Testis (tissue), 3 donors: ENCODE results near the gene ASB7. TPM values are rescaled to one million over a fixed set of nuclear protein-coding genes. Genes with fewer than 3 reads are reported as not detected.

Source experiments
- DNase-seq: peaks from one replicate; pipeline ENCODE4 v3.0.0-alpha.2; 2019
- H3K27ac ChIP-seq, 2 donors: fragments of 200-600 bp; sonication (generic); one replicate each; pipeline ENCODE4 v1.5.1; 2019
- H3K27me3 ChIP-seq: fragments of 200-600 bp; sonication (generic); one replicate; pipeline ENCODE4 v1.5.1; 2019
- H3K36me3 ChIP-seq: fragments of 200-600 bp; sonication (generic); one replicate; pipeline ENCODE4 v1.5.1; 2017; ENCODE audit warnings: low read depth; ENCODE audit errors: missing control alignments
- H3K4me1 ChIP-seq: fragments of 200-600 bp; sonication (generic); one replicate; pipeline ENCODE4 v1.5.1; 2019
- H3K4me3 ChIP-seq, 2 donors: fragments of 200-600 bp; sonication (generic); one replicate each; pipeline ENCODE4 v1.5.1; 2017 to 2019
- H3K9me3 ChIP-seq: fragments of 200-600 bp; sonication (generic); one replicate; pipeline ENCODE4 v1.5.1; 2017
- CTCF ChIP-seq, 3 experiments: fragments of 450-650 bp in 2 of 3; fragments of 200-600 bp in 1 of 3; sonication (generic) in 1 of 3; IDR thresholded peaks; one replicate each; pipeline ENCODE4 v1.5.1; 2016 to 2019; ENCODE audit warnings: antibody characterized with exemption in 3 of 3, mild to moderate bottlenecking in 2 of 3, moderate library complexity in 1 of 3
- POLR2A ChIP-seq: fragments of 450-650 bp; IDR thresholded peaks from one replicate; pipeline ENCODE4 v1.6.1; 2017; ENCODE audit warnings: antibody characterized with exemption, mild to moderate bottlenecking, moderate library complexity
- WGBS, 2 donors: methylation state at CpG; one replicate each; pipeline ENCODE4 v1.1.5; 2018; 5-methylcytosine and 5-hydroxymethylcytosine counted together
- intact Hi-C: fragments of 100-400 bp; cut with DNase I; formaldehyde crosslinking; loops from one replicate; pipeline ENCODE4 v1.15.1; 2023; ENCODE audit warnings: low total_unique reads
- polyA plus RNA-seq: library from polyadenylated mRNA; stranded (reverse); fragments of 350-450 nt; fragmentation: Illumina TruSeq; extraction: RNeasy Lipid Tissue Mini Kit (QIAGEN cat#74804); gene quantifications from one replicate; pipeline ENCODE4 v1.2.3, GENCODE V29; 2014; ENCODE audit warnings: low read depth, low replicate concordance; ENCODE audit not compliant: insufficient read depth
- total RNA-seq, 2 donors: library from RNA; depleted of rRNA; stranded (reverse); fragments of >200 nt; gene quantifications; one replicate each; pipeline ENCODE4 v1.2.3, GENCODE V29; 2016

Gene ASB7
- total and polyA plus RNA-seq, 3 donors from 2014 or later, result 13.4 to 23.9 (median 23.6) TPM

- WGBS, 2 donors, result 61 to 80% methylated on average over 1 of the region's 1 CpG
- Histone ChIP-seq H3K27me3 (no peaks in the 10 kb centered on the region), H3K9me3 (no peaks in the 10 kb centered on the region), H3K27ac (no peak overlapping the region), H3K36me3 (no peaks in the 10 kb centered on the region), H3K4me1 (peaks cover 7% of the 10 kb centered on the region), H3K4me3 (no peak overlapping the region)
- no peak for DNase-seq
- intact Hi-C loops, result no loop called here
- TF ChIP-seq CTCF (IDR thresholded peaks at IDR 0.05), result no peak
- TF ChIP-seq POLR2A, result no peak
Observed at GRCh38 chr15:100653608-100654007, 51.2 kb downstream of the ASB7 start.

GRCh38 chr15:100658895-100659294, 56.5 kb downstream of the ASB7 start:
- intact Hi-C loops, result no loop called here

GRCh38 chr15:100661156-100661555, 58.8 kb downstream of the ASB7 start:
- Histone ChIP-seq H3K27me3 (no peaks in the 10 kb centered on the region), H3K27ac (no peak overlapping the region), H3K9me3 (no peaks in the 10 kb centered on the region), H3K4me1 (peaks cover 6% of the 10 kb centered on the region), H3K4me3 (no peak overlapping the region), H3K36me3 (no peaks in the 10 kb centered on the region)
- WGBS, 2 donors, result 85 to 93% methylated on average over 10 of the region's 10 CpGs
- no peak for DNase-seq
- intact Hi-C loops, result loop anchor here (10.0 kb wide), 1 partner anchor 344 kb away; no protein-coding TSS in a partner anchor
- TF ChIP-seq POLR2A (no peak), CTCF (IDR thresholded peaks at IDR 0.05) (no peak)

More at GRCh38 chr15:100658895-100659294, 56.5 kb downstream of the ASB7 start:
- Histone ChIP-seq H3K4me1 (no peaks in the 10 kb centered on the region), H3K27ac (no peak overlapping the region), H3K9me3 (no peaks in the 10 kb centered on the region), H3K36me3 (no peaks in the 10 kb centered on the region), H3K4me3 (no peak overlapping the region), H3K27me3 (no peaks in the 10 kb centered on the region)
- no peak for DNase-seq
- TF ChIP-seq POLR2A (no peak), CTCF (IDR thresholded peaks at IDR 0.05) (no peak)
- WGBS, 2 donors, result 90 to 97% methylated on average over 7 to 14 of the region's 14 CpGs

- peaks cover 6% of the 10 kb centered on the region for H3K4me1 ChIP-seq
- H3K36me3 ChIP-seq, result no peaks in the 10 kb centered on the region
- 50 to 54% methylated on average over 12 to 13 of the region's 13 CpGs for WGBS, 2 donors
- intact Hi-C loops, result loop anchor here (10.0 kb wide), 1 partner anchor 342 kb away; no protein-coding TSS in a partner anchor
- no peaks in the 10 kb centered on the region for H3K27me3 ChIP-seq
- no peak for DNase-seq
- TF ChIP-seq POLR2A (no peak), CTCF (IDR thresholded peaks at IDR 0.05) (peak in 1 of 3 experiments; percentile 18)
- no peak overlapping the region for H3K4me3 ChIP-seq
- no peaks in the 10 kb centered on the region for H3K9me3 ChIP-seq
- peak overlapping the region in 1 of 2 donors; percentile 30 for H3K27ac ChIP-seq
Observed at GRCh38 chr15:100663086-100663914, 60.9 kb downstream of the ASB7 start.
